DLD1 (cell line): ENCODE data around the gene LTBP4.

Experiments
- in situ Hi-C: cut with HindIII; loops from 2 replicates; pipeline ENCODE4 v1.10.0; 2017; ENCODE audit warnings: low sequenced_read_pairs

The LTBP4 gene

GRCh38 chr19:40596608-40597328 lies 4.4 kb upstream of the LTBP4 start:
- in situ Hi-C loops: no loop called here

GRCh38 chr19:40597329-40597838 lies 3.8 kb upstream of the LTBP4 start:
- in situ Hi-C loops: no loop called here

GRCh38 chr19:40598121-40598917 lies 2.9 kb upstream of the LTBP4 start:
- in situ Hi-C loops: no loop called here

- in situ Hi-C loops: no loop called here
Measured at GRCh38 chr19:40598918-40599307, 2.3 kb upstream of the LTBP4 start.

GRCh38 chr19:40599331-40599901 lies 1.8 kb upstream of the LTBP4 start:
- in situ Hi-C loops: no loop called here

GRCh38 chr19:40599902-40600569 lies 1.1 kb upstream of the LTBP4 start:
- in situ Hi-C loops: no loop called here

- in situ Hi-C loops: no loop called here
Measured at GRCh38 chr19:40600570-40601133, 517 bp upstream of the LTBP4 start.

- in situ Hi-C loops: no loop called here
Measured at GRCh38 chr19:40603071-40603388, 1.9 kb downstream of the LTBP4 start.

GRCh38 chr19:40603389-40604170 lies 2.4 kb downstream of the LTBP4 start:
- in situ Hi-C loops: no loop called here

GRCh38 chr19:40604171-40604646 lies 3.0 kb downstream of the LTBP4 start:
- in situ Hi-C loops: no loop called here

- in situ Hi-C loops: no loop called here
Measured at GRCh38 chr19:40604647-40605215, 3.6 kb downstream of the LTBP4 start.

- in situ Hi-C loops: no loop called here
Measured at GRCh38 chr19:40605216-40605971, 4.2 kb downstream of the LTBP4 start.

GRCh38 chr19:40607311-40608239 lies 6.4 kb downstream of the LTBP4 start:
- in situ Hi-C loops: no loop called here

- in situ Hi-C loops: no loop called here
Measured at GRCh38 chr19:40608240-40608621, 7.1 kb downstream of the LTBP4 start.

GRCh38 chr19:40608957-40609356 lies 7.8 kb downstream of the LTBP4 start:
- in situ Hi-C loops: no loop called here

- in situ Hi-C loops: no loop called here
Measured at GRCh38 chr19:40609561-40610395, 8.6 kb downstream of the LTBP4 start.

- in situ Hi-C loops: no loop called here
Measured at GRCh38 chr19:40610396-40611064, 9.4 kb downstream of the LTBP4 start.
